NCI-H1694 (cell line): ENCODE results near the gene HSPBAP1.

ENCODE experiments used
- DNase-seq: peaks from one replicate; lab custom pipeline; 2025; lab: John Stamatoyannopoulos, UW

HSPBAP1 gene, protein sequence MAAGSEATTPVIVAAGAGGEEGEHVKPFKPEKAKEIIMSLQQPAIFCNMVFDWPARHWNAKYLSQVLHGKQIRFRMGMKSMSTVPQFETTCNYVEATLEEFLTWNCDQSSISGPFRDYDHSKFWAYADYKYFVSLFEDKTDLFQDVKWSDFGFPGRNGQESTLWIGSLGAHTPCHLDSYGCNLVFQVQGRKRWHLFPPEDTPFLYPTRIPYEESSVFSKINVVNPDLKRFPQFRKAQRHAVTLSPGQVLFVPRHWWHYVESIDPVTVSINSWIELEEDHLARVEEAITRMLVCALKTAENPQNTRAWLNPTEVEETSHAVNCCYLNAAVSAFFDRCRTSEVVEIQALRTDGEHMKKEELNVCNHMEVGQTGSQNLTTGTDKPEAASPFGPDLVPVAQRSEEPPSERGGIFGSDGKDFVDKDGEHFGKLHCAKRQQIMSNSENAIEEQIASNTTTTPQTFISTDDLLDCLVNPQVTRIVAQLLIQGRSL

DNA sequence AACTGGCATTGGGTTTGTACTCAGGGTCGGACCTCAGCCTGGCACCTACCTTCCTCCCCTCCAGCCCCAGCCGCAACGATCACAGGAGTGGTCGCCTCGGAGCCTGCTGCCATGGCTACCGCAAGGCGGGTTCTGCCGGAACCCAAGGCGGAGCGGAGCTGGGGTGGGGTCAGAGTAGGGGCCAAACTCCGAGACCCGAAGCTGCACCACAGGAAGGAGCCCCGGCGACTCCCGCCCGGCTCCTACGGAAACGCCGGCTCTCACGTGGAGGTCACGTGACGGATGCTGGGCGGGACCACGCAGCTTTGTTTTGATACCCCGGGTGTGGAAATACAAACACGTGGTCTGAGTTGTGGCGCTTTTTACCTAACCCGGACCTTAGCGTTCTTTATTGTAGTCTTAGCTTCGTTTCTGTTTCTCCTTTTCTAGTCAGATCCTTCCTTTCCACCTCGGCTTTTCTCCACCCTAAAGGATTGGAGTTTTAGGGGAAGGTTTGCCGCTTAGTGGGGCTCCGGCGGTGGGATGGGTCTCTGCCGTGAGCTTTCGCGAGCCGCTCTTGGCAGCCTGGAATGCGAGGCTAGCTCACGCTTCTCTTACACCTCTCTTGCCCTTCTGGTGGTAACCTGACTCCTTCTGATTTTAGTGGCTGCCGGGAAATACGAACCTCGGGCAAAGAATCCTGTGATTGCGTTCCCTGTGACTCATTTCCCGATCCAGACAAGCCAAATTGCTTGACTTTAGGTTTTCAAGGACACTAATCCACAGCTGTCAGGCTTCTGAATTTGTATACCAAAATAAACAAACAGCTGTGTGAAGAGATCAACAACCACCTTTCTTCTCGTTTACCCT lies at the start of gene HSPBAP1:
TSS of gene HSPBAP1 (minus strand) at position 264 of the 849 bp plus-strand sequence. CDS start at position 113, 151 bp downstream.
- no peak for DNase-seq

DNA sequence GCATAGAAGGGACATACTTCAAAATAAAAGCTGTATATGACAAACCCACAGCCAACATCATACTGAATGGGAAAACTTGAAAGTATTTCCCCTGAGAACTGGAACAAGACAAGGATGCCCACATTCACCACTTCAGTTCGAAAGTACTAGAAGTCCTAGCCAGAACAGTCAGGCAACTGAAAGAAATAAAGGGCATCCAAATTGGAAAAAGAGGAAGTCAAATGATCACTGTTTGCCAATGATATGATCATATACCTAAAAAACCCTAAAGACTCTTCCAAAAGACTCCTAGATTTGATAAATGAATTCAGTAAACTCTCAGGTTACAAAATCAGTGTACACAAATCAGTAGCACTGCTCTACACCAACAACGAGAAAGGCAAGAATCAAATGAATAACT lies 42.0 kb upstream of the HSPBAP1 start:
- DNase-seq: no peak

DNA sequence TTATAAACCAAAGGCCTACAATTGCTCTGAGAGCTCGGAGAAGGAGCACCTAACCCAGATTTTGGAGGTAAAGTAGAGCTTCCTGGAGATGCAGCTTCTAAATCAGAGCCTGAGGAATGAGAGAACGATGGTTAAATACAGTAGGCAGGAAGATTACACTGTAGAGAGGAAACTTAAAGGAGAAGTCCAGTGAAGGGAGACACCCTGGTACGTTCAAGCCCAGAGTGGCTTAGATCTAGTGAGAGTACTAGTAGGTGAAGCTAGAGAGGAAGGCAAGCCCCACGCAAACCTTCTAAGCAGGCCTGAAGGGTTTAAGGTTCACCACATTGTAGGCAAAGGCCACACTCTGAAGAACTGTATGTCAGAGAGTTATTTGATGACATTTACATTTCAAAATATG lies 34.6 kb upstream of the HSPBAP1 start:
- DNase-seq: no peak

DNA sequence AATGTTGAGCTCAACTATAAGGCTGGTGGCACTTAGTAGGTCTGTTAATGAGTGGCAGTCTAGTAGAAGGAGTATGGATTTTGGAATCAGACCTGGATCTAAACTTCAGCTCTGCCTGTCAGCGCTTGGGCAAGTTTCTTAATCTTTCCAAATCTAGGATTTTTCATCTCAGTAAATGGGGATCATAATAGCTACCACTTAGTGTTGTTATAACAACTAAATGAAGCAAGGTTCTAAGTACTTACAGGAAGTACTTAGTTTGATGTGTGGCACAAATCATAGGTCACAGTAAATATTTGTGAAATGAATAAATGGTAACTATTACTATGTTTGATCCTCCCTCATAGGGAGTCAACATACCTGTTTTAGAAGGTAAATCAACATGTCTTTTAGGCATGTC lies 32.6 kb upstream of the HSPBAP1 start:
- DNase-seq: no peak

DNA sequence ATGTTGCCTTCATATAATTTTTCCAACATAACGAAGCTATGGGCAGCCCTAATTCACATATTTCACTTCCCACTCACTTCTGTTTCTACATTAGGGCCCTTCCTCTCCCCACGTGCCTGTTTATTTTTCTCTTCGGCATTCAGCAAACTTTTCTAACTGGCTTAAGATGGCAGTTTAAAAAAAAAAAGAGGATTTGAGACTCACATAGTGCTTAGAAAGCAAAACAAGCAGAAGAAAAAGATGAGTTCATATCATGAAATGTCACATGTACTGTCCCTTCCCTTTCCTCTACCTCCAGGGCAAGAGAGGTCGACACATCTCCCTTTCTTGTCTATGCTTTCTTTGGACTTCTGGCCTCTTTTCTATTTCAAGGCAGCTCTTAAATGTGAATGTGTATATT lies 31.8 kb upstream of the HSPBAP1 start:
- no peak for DNase-seq

DNA sequence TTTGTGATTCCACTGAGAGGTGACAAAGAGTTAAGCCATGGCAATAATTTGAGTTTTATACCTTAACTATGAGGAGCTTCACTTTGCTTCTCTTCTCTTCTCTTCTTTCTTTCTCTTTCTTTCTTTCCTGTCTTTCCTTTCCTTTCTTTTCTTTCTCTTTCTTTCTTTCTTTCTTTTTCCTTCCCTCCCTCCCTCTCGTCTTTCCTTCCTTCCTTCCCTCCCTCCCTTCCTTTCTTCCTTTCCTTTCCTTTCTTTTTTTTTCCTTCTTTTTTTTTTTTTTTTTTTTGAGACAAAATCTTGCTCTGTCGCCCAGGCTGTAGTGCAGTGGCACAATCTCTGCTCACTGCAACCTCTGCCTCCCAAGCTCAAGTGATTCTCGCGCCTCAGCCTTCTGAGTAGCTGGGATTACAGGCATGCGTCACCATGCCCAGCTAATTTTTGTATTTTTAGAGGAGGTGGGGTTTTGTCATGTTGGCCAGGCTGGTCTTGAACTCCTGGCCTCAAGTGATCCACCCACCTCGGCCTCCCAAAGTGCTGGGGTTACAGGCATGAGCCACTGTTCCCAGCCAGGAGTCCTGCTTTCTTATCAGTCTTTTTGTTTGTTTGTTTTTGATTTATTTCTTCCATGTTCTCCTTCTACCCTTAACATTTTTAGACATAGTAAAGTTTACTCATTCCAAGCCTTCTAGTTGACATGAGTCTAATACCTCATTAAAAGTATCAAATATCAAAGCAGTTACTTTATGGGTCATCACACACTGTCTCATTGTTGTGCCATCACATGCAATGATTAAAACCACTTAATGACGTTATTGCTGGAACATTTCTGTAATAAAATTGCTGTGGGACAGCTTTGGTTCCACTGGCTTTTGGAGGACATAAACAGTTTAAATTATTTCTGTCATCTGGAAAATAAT lies 31.1 kb upstream of the HSPBAP1 start:
- no peak for DNase-seq

DNA sequence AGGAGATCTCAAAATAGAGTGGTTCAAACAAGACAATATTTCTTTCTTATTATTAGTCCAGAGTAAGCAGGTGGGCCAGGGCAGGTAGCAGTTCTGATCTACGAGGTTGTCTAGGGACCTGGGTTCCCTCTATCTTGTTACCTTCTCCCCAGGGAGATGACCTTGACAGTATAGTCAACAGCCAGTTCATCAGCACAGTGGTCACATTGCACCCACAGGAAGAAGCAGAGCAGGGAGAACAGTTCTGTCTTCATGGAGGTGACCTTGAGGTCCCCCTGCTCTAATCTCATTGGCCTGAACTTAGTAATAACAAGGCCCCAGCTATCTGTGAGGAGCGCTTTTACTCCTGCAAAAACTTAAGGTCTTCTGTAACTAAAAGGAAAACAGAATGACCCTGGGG lies 23.0 kb upstream of the HSPBAP1 start:
- DNase-seq: no peak

DNA sequence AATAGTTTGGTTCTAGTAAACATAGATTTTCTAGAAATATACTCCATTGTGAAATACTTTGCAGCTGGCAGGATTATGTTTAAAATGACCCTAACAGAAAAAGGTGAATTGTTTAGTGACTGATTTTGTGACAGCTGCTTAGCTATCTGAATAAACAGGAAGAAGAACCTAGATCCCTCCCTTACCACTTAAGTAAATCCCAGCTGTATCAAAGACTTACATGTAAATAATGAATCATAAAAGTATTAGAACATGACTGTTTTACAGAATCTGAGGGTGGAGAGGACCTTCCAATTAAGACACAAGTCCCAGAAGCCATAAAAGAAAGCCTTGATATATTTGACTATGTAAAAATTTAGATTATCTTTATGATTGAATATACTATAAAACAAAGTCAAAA lies 17.1 kb upstream of the HSPBAP1 start:
- no peak for DNase-seq

DNA sequence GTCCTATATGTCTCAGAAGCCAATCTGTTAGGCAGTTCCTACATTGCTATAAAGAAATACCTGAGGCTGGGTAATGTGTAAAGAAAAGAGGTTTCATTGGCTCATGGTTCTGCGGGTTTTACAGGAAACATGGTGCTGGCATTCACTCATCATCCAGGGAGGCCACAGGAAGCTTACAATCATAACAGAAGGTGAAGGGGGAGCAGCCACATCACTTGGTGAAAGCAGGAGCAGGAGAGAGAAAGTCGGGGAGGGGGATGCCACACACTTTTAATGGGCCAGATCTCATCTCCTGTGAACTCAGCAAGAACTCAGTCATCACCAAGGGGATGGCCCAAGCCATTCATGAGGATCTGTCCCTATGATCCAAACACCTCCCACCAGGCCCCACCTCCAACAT lies 10.3 kb upstream of the HSPBAP1 start:
- no peak for DNase-seq

DNA sequence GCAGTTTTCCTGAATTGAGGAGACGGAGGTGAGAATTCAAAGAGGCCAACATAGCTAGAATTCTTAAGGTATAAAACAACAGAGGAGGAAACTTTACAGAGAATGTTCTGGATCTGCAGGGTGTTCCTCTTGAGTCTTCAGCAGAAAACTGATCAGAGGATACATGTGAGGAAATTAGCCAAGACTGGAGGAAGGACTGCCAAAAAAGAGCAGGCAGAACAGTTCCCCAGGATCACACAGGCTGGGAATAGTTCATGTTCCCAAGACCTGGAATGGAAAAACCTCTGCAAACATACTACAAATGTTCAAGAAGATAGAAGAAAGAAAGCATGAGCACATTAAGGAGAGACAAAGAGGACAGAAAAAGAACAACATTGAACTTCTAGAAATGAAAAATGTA lies 8.7 kb upstream of the HSPBAP1 start:
- no peak for DNase-seq

DNA sequence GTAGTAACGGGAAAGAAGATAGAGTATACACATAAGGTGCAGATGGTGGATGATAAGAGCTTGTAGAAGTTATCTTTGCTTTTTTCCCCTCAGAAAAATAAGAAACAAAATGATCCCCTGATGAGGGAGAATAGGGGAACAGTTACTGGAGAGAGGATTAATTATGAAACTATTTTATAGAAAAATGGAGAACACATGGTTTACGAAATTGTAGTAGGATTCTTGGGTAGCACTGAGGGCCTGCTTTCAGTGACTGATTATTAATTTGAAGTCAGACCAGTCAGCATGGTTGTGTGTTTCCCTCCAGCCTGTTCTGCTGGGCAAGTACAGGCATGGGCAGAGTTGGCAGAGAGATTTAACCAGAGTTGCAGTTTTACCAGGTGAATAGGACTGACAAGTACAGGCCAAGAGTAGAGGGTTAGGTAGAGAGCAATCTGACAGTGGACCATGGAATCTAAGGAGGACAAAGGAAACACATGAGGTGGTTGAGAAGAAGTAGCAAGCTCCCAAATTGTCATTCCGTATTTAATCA lies 7.1 kb upstream of the HSPBAP1 start:
- DNase-seq: no peak

DNA sequence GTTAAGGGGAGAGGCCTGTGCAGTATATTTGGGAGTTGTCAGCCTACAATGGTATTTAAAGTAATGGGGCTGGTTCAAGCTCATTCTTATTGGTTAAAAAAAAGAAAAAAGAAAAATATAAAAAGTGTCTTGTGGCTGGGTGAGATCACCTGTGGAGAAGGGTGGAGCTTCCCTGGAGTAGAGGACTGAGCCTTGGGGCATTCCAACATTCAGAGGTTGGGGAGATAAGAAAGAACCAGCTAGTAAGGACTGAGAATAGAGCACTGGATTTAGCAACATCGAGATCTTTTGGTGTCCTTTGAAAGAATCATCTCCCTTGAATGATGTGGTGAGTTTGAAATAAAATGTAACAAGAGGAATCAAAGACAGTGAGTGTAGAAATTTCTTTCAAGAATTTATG lies 6.4 kb upstream of the HSPBAP1 start:
- no peak for DNase-seq

DNA sequence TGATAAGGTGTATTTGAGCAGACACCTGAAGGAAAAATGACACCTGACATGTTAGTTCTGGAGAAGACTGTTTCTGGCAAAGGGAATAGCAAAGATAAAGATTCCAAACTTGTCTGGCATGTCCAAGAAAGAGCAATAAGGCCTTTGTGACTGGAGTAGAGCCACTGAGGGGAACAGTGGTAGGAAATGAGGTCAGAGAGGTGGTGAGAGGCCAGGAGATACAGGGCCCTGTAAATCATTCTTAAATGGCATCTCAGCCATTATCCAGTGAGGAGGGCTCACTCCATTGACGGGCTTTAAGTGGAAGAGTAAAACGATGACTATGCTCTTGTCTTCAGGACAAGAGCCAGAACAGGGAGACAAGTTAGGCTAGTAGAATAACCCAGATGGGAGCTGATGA lies 5.7 kb upstream of the HSPBAP1 start:
- no peak for DNase-seq

DNA sequence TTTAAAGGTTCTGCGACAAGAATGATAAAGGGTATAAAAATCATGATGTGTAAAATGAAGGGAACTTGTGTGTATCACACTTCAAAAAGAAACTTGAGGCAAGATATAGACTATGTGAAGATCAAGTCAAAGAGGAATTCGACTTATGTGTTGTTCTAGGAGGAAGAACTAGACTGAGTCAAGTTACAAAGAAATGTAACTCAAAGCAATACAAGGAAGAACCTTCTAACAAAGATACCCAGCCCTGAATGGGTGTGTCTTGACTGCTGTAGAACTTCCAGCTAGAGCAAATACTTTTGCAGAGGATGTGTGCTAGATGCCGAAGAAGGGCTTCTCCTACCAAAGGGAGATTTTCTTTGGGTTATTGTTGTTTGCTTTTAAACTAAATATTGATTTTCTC lies 3.7 kb upstream of the HSPBAP1 start:
- no peak for DNase-seq

DNA sequence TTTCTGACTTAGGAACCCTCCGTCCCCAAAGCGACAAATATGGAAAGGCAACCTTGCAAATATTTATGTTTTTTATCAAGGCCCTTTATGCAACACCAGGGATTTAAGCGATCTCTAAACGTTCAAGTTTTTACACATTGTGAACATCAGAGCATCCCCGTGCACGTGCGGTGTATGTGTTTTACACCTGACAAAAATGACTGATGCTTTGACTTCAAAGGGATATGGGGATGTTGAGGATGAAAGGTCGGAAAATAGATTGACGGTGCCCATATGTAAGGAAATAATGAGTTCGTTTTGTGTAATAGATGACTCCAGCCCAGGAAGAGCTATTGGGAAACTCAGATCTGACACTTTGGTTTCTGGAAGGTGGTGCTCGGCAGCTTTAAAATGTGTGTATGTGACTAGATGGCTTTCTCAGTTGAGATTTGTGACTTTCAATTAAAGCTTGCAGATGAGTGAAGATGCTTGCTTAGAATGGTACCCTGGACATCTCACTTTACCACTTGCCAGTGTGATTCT lies 2.1 kb upstream of the HSPBAP1 start:
- no peak for DNase-seq

DNA sequence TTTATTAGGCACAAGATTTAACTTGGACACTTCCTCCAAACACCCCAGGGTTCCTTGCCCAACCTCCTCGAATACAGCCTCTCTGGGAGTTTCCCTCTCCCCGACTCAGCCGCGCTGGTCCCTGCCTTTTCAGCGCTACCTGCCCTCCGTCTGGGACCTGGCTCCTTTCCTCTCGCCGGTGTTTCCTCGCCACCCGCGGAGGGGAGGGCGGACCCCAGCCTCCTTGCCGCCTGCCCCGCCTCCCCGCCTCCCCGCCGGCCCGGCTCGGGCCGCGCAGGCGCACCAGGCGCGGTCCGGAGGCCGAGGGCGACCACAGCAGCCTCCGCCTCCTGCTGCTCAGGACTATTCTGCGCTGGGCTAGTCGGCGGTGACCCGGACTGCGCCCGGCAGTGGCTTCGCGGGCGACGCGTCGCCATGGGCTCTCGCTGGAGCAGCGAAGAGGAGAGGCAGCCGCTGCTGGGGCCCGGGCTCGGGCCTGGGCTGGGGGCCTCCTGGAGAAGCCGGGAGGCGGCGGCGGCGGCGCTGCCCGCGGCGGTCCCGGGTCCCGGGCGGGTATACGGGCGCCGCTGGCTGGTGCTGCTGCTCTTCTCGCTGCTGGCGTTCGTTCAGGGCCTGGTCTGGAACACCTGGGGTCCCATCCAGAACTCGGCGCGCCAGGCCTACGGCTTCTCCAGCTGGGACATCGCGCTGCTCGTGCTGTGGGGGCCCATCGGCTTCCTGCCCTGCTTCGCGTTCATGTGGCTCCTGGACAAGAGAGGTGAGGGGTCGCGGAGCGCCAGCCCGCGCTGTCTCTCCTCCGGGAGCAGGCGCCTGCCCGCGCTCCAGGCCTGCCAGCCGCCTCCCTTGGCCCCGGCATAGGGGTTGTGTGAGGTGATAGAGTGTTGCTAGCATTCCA lies 1.4 kb upstream of the HSPBAP1 start, which contains the start of gene SLC49A4:
TSS of gene SLC49A4 (plus strand) at position 291 of the 895 bp plus-strand sequence. CDS start at position 415, 124 bp downstream.
- DNase-seq: no peak

DNA sequence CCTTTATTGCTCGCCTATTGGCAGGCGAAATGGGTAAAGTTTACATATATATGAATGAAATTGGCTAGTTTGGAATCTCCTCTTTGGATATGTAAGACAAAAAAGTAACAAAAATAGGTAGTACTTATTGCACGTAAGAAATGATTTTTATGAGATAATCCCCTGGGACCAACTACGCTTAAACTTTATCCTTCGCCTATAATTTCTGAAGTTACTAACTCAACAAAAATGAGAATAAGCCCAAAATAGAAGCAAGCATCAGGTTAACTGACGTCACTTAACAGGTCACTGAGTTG lies 800 bp upstream of the HSPBAP1 start:
- DNase-seq: no peak

DNA sequence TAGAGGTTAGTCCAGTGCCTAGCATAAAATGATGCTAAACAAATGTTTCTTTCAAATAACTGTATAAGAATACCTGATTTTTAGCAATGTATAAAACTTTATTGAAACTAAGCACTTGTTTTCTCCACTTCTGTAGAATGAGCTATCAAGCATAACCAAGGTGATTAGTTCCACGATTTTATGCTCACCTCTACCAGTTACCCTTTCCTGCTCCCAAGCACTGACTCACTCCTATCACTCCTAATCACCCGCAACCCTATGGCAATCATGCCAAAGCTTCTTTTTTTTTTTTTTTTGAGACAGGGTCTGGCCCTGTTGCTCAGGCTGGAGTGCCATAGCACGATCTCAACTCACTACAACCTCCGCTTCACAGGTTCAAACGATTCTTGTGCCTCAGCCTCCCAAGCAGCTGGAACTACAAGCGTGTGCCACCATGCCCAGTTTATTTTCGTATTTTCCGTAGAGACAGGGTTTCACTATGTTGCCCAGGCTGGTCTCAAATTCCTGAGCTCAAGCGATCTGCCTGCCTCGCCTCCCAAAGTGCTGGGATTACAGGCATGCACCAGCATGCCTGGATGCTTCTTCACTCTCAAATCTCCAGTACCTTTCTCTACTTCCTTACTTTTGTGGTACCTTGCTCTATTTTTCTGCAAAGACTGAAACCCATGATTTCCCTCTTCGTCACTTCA lies 3.9 kb downstream of the HSPBAP1 start:
- no peak for DNase-seq

DNA sequence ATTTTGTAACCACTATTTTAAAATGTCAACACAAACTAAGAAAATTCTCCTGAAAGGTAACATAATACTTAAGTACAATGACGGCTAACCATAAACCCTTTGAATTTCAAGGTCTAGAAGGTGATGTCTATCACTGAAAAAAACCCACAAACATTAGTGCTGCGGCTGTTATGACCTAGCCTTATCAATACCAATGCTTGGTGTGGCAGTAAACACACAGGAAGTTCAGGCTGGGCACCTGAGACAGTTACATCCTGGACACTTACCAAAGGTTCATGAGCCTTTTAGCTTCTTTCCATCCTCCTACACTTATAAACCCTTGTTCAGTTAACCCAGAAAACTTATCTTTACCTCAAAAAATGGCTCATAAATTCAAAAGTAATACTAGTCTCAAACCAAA lies 5.8 kb downstream of the HSPBAP1 start:
- DNase-seq: no peak

DNA sequence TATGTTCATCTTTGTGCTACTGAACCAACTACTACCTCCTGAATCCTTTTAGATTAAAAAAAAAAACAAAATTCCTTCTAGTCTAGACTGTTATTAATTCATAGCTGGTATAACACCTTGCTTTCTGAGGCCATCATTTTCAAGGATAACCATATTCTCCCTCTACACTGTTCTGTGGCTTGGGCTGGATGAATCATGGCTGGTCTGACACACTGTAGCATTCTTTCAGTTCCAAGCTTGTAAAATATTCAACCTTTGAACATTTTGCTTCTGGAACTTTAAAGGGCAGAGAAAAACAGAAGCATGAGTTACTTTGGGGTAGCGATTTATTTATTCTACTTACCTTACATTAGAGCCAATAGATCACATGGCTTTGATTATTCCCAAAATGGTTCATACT lies 7.6 kb downstream of the HSPBAP1 start:
- DNase-seq: no peak
